ENCODE results near the gene SNX24. TPM values are rescaled to one million over a fixed set of nuclear protein-coding genes. Genes with fewer than 3 reads are reported as not detected.

The SNX24 gene
- total RNA-seq, 2 donors from 2014 or later = 15.6 to 34.2 TPM

DNA sequence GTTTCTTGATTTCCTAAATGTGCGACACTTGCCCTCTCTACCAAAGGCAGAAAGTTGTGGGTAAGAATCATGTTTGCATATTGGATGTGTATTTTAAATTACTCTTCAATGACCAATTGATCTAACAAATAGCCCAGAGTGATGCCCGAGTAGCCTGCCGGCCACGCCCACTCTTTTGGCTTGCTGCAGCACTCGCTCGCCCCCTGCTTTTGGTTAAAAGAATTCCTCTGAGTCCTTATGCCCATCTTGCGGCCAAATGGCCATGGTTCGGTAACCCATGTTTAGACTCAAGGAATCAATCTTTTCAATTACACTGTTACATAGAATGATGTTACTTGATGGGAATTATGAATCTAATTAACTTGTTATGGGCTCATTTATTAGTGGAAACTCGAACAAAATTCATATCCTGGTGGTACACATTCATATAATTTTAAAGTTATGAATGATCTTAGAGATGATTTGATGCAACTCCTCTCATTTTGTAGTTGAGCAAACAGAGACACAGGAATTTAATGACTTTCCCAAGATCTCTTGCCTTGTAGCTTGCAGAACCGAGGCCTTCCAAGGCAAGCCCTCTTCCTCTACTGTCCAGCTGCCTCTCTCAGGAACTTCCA lies 154.6 kb downstream of the SNX24 start:
- Histone ChIP-seq H3K4me1 (ENCODE audit: control insufficient read depth in 1 of 2, low read depth in 2 of 2) (no peaks in the 10 kb centered on the region), H3K27me3 (replicated peaks; ENCODE audit: insufficient read depth) (no peaks in the 10 kb centered on the region), H3K9me3 (no peaks in the 10 kb centered on the region), H3K4me3 (no peak overlapping the region), H3K36me3 (peaks cover 3% of the 10 kb centered on the region), H3K27ac (no peak overlapping the region)
- TF ChIP-seq CTCF (IDR thresholded peaks at IDR 0.05) = peak; percentile 11
- DNase-seq (ENCODE audit: low spot score) (no peak), ATAC-seq (ENCODE audit: insufficient number of reproducible peaks, low FRiP score, low read depth) (no peak)

DNA sequence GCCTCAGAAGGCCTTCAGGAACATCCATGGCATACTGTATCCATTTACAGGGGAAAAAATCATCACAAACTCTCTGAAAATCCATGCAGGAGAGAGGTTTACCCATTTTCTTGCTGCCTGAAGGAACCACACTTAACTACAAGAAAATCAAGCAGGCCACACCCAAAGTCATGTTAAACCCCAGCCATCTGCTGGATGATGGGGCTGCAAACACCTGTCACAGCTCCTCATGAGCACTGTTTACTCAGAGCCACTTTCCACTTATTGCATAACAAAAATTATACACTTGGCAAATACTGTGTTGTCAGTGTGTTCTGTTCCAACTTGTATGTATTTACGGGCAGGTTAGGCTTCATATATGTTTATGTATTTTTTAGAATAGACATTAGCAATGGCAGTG lies 155.3 kb downstream of the SNX24 start:
- no peak for TF ChIP-seq CTCF (IDR thresholded peaks at IDR 0.05)
- H3K9me3 ChIP-seq = no peaks in the 10 kb centered on the region

DNA sequence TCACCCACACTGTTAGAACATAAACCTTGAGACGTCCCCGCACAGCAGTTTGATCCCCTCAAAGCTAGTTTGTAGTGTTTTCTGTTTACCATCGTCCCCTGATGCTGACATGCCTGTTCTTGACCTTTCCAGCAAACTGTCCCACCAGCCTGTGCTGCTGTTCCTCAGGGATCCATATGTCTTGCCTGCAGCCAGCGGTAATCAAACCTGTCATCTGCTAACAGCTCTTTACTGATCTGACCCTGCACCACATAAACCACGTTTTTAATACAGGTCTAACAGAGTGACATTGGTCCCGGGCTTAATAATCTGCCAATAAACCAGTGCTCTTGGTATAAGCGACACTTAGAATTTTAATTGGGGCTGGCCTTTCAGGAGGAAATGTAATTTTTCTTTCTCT lies 156.4 kb downstream of the SNX24 start:
- Histone ChIP-seq H3K27me3 (replicated peaks; ENCODE audit: insufficient read depth) (no peaks in the 10 kb centered on the region), H3K4me3 (no peak overlapping the region), H3K36me3 (peaks cover 3% of the 10 kb centered on the region), H3K4me1 (ENCODE audit: control insufficient read depth in 1 of 2, low read depth in 2 of 2) (no peaks in the 10 kb centered on the region), H3K9me3 (no peaks in the 10 kb centered on the region), H3K27ac (no peak overlapping the region)
- DNase-seq (ENCODE audit: low spot score) (no peak), ATAC-seq (ENCODE audit: insufficient number of reproducible peaks, low FRiP score, low read depth) (no peak)
- no peak for TF ChIP-seq CTCF (IDR thresholded peaks at IDR 0.05)

More for the DNA sequence above, 155.3 kb downstream of the SNX24 start:
- H3K27ac ChIP-seq = no peak overlapping the region
- H3K4me3 ChIP-seq = no peak overlapping the region
- DNase-seq (ENCODE audit: low spot score) (no peak), ATAC-seq (ENCODE audit: insufficient number of reproducible peaks, low FRiP score, low read depth) (no peak)
- peaks cover 3% of the 10 kb centered on the region for H3K36me3 ChIP-seq
- no peaks in the 10 kb centered on the region for H3K27me3 ChIP-seq (replicated peaks; ENCODE audit: insufficient read depth)
- H3K4me1 ChIP-seq (ENCODE audit: control insufficient read depth in 1 of 2, low read depth in 2 of 2) = no peaks in the 10 kb centered on the region

DNA sequence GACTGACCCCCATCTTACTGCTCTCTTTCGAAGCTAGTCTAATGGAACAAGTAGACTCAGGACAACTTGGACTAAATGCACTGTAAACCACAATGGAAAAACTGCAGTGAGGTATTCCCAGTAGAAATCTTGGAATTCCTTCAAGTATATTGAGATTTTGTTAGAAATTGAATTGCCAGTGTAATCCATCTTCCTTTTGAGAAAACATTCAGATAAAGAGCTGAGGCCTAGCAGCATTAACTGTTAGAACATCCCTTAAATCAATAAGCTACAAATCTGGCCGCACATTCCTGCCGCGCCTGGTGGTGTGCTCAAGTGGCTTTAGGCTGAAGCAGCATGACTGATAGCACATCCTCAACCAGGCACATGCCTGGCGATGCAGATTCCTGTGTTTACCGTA lies 161.8 kb downstream of the SNX24 start:
- no peak overlapping the region for H3K4me3 ChIP-seq
- H3K36me3 ChIP-seq = peaks cover 7% of the 10 kb centered on the region
- no peak for TF ChIP-seq CTCF (IDR thresholded peaks at IDR 0.05)
- no peaks in the 10 kb centered on the region for H3K9me3 ChIP-seq
- no peak overlapping the region for H3K27ac ChIP-seq
- H3K4me1 ChIP-seq (ENCODE audit: control insufficient read depth in 1 of 2, low read depth in 2 of 2) = no peaks in the 10 kb centered on the region
- DNase-seq (ENCODE audit: low spot score) = no peak
- no peaks in the 10 kb centered on the region for H3K27me3 ChIP-seq (replicated peaks; ENCODE audit: insufficient read depth)
- no peak for ATAC-seq (ENCODE audit: insufficient number of reproducible peaks, low FRiP score, low read depth)

DNA sequence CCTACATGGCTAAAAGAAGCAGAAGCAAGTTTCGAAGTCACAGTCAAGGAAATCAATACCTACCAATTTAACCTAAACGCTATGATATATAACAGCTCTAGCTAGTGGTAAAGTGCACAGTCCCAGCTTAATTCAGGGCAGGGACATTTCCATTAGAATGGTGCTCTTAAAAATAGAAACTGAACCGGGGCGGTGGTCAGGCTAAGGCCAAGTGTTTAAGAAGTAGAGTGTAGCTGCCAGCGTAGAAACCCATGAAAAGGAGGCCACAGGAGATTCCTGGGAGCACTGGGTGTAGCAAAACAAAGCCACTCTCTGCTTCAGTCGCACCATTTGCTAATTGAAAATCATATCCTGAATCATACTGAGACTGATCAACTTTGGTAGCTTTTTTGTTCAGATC lies 162.3 kb downstream of the SNX24 start:
- no peak for DNase-seq (ENCODE audit: low spot score)
- peaks cover 7% of the 10 kb centered on the region for H3K36me3 ChIP-seq
- TF ChIP-seq CTCF (IDR thresholded peaks at IDR 0.05) = no peak

More for the DNA sequence above, 162.3 kb downstream of the SNX24 start:
- no peaks in the 10 kb centered on the region for H3K9me3 ChIP-seq
- H3K27me3 ChIP-seq (replicated peaks; ENCODE audit: insufficient read depth) = no peaks in the 10 kb centered on the region
- H3K27ac ChIP-seq = no peak overlapping the region
- H3K4me1 ChIP-seq (ENCODE audit: control insufficient read depth in 1 of 2, low read depth in 2 of 2) = no peaks in the 10 kb centered on the region
- H3K4me3 ChIP-seq = no peak overlapping the region
- ATAC-seq (ENCODE audit: insufficient number of reproducible peaks, low FRiP score, low read depth) = no peak

All from thoracic aorta (tissue), 2 donors.